T-helper 17 cell (primary cell): ENCODE measurements around the gene P4HTM. TPM values are rescaled to one million over a fixed set of nuclear protein-coding genes. Genes with fewer than 3 reads are reported as not detected.

Source experiments
- total RNA-seq, 4 donors: library from RNA in 2 of 4; stranded (reverse) in 2 of 4; gene quantifications; one replicate each; pipeline ENCODE4 v1.2.3 and lab custom pipeline; 2022 to 2026

P4HTM gene
- total RNA-seq, 2 donors from 2014 or later: 37.8 to 43.2 TPM

Other genes with a start within 250 kb of the P4HTM start
- gene PRKAR2A, start 142.4 kb upstream of the P4HTM start, total RNA-seq: 10 to 100 TPM; 30.8 to 40.4 TPM
- 10 to 100 TPM in 1 of 2 donors, 1 to 10 TPM in 1; 6.9 to 14.5 TPM for gene SLC25A20, start 91.4 kb upstream of the P4HTM start, total RNA-seq
- 100 to 1,000 TPM; 166 to 201 TPM for gene ARIH2, start 71.4 kb upstream of the P4HTM start, total RNA-seq
- 100 to 1,000 TPM; 181 to 202 TPM for gene WDR6, start 17.1 kb downstream of the P4HTM start, total RNA-seq
- 10 to 100 TPM; 21.2 to 27.4 TPM for gene DALRD3, start 28.3 kb downstream of the P4HTM start, total RNA-seq
- gene NDUFAF3, start 31.9 kb downstream of the P4HTM start, total RNA-seq: 10 to 100 TPM; 61.3 to 62.9 TPM
- gene IMPDH2, start 39.2 kb downstream of the P4HTM start, total RNA-seq: 100 to 1,000 TPM in 1 of 2 donors, 10 to 100 TPM in 1; 96.8 to 108 TPM
- gene QRICH1, start 103.8 kb downstream of the P4HTM start, total RNA-seq: 100 to 1,000 TPM; 196 to 206 TPM
- gene QARS1, start 114.5 kb downstream of the P4HTM start, total RNA-seq: 100 to 1,000 TPM; 214 to 269 TPM
- gene USP19, start 130.6 kb downstream of the P4HTM start, total RNA-seq: 10 to 100 TPM; 51.4 to 56.6 TPM
- gene LAMB2, start 142.8 kb downstream of the P4HTM start, total RNA-seq: 1 to 10 TPM in 1 of 2 donors, under 1 TPM in 1; 0.65 to 3.3 TPM
- 10 to 100 TPM; 13.7 to 13.9 TPM for gene CCDC71, start 176.1 kb downstream of the P4HTM start, total RNA-seq
- 1 to 10 TPM; 1.7 to 8.7 TPM for gene KLHDC8B, start 181.4 kb downstream of the P4HTM start, total RNA-seq